Erythroblast (primary cell): ENCODE data around the gene CPM.

ENCODE experiments used
- GATA1 ChIP-seq: IDR thresholded peaks from 2 replicates; pipeline ENCODE4 v1.6.1; 2011; ENCODE audit warnings: low read depth, mild to moderate bottlenecking, control low read depth, low read length, moderate library complexity
- POLR2A ChIP-seq: IDR thresholded peaks from 2 replicates; pipeline ENCODE4 v1.6.1; 2011; ENCODE audit warnings: mild to moderate bottlenecking, low read length

GRCh38 chr12:68958322-68958721 lies 25.4 kb upstream of the CPM start:
- TF ChIP-seq POLR2A (no peak), GATA1 (no peak)
